OCI-LY1 (cell line): Measurements from ENCODE around the gene RABGAP1L.

ENCODE experiments used
- EZH2 ChIP-seq: fragments of 200-600 bp; sonication (generic), shearing (Covaris generic); IDR thresholded peaks from 2 replicates; pipeline ENCODE4 v1.8.0; 2017; ENCODE audit warnings: borderline replicate concordance, mixed run types, mild to moderate bottlenecking, antibody characterized with exemption, low read length, moderate library complexity, mixed read lengths
- TF ChIP-seq, protein P1 (sequence below): fragments of 200-600 bp; sonication (generic), shearing (Covaris generic); IDR thresholded peaks from 2 replicates; pipeline ENCODE4 v1.5.1; 2017; ENCODE audit warnings: mild to moderate bottlenecking, antibody characterized with exemption, low read length, moderate library complexity, mixed read lengths

DNA sequence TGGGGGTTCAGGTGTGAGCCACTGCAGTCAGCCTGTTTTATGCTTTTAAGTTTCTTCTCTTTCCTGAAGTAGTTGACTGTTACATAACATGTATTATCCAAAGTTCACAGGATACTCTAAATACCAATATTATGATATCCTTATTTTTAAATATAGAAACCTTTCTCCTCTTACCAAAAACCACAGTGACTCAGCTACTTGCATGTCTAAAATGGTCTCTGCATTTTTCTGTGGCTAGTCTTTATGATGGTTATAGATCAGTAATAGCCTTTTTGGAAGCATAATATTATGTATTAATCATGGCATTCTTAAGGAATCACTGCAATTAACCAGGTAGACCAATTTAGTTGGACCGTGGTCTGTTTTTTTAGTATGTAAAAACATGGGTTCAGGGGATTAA is 629.7 kb downstream of the RABGAP1L start:
- TF ChIP-seq, protein P1, sequence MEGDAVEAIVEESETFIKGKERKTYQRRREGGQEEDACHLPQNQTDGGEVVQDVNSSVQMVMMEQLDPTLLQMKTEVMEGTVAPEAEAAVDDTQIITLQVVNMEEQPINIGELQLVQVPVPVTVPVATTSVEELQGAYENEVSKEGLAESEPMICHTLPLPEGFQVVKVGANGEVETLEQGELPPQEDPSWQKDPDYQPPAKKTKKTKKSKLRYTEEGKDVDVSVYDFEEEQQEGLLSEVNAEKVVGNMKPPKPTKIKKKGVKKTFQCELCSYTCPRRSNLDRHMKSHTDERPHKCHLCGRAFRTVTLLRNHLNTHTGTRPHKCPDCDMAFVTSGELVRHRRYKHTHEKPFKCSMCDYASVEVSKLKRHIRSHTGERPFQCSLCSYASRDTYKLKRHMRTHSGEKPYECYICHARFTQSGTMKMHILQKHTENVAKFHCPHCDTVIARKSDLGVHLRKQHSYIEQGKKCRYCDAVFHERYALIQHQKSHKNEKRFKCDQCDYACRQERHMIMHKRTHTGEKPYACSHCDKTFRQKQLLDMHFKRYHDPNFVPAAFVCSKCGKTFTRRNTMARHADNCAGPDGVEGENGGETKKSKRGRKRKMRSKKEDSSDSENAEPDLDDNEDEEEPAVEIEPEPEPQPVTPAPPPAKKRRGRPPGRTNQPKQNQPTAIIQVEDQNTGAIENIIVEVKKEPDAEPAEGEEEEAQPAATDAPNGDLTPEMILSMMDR = no peak
- no peak for TF ChIP-seq EZH2
